ENCODE results near the gene ENG.

The ENG gene

GRCh38 chr9:127829205-127829906, 25.1 kb downstream of the ENG start:
- Histone ChIP-seq H3K9ac (ENCODE audit: low read depth in 1 of 2, low read length in 2 of 2) (no peak overlapping the region), H3K27me3 (ENCODE audit: control insufficient read depth in 2 of 2, insufficient read depth in 2 of 2, low read length in 2 of 2) (no peaks in the 10 kb centered on the region), H3K27ac (ENCODE audit: low read depth in 2 of 2, low read length in 2 of 2) (peak overlapping the region; percentile 21 to 39), H3K9me3 (ENCODE audit: control insufficient read depth in 2 of 2, low read length in 2 of 2) (no peaks in the 10 kb centered on the region), H3K4me3 (ENCODE audit: low read length in 2 of 2) (no peak overlapping the region), H3K36me3 (ENCODE audit: control insufficient read depth in 2 of 2, insufficient read depth in 2 of 2, low read length in 2 of 2) (peaks cover 4 to 6% of the 10 kb centered on the region in 2 donors), H3K4me1 (ENCODE audit: control insufficient read depth in 2 of 2, insufficient read depth in 2 of 2, low read length in 2 of 2) (peaks cover 4 to 18% of the 10 kb centered on the region in 2 donors)

DNA sequence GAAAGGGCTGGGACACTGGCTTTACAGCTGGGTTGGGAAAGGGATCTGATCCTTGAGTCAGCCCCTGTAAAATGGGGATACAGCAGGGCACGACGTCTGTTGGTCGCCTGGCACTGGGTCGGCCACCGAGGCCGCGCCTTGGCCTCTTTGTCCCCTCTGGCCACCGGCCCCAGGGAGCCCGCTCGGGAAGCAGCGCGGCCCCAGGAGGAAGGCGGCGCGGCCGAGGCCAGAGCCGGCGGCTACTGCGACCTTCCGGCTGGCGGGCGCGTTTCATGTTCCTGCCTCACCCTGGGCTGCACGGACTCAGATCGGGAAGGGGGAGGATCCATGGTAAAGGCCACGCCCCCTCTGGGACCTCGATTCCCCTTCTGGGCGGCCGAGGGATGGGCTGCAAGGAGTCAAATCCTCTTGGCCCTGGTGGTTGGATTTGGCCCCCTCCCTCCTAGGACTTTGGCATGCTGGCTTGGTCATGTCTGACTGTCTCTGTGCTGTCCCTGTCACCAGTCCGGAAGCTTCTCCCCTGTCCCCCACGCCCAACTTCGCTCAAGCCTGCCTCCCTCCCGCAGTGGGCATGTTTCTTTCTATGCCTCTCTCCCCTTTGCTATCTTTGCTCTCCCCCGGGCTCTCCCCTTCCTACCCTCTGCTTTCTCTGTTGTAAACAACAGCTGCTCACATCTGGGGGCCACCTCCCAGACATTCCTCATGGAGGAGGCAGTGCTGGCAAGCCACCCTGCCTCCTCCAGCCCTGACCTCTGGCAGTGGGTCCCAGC, 26.0 kb downstream of the ENG start:
- Histone ChIP-seq H3K9ac (ENCODE audit: low read depth in 1 of 2, low read length in 2 of 2) (peak overlapping the region in 1 of 2 donors; percentile 59), H3K36me3 (ENCODE audit: control insufficient read depth in 2 of 2, insufficient read depth in 2 of 2, low read length in 2 of 2) (peaks cover 4 to 11% of the 10 kb centered on the region in 2 donors)

DNA sequence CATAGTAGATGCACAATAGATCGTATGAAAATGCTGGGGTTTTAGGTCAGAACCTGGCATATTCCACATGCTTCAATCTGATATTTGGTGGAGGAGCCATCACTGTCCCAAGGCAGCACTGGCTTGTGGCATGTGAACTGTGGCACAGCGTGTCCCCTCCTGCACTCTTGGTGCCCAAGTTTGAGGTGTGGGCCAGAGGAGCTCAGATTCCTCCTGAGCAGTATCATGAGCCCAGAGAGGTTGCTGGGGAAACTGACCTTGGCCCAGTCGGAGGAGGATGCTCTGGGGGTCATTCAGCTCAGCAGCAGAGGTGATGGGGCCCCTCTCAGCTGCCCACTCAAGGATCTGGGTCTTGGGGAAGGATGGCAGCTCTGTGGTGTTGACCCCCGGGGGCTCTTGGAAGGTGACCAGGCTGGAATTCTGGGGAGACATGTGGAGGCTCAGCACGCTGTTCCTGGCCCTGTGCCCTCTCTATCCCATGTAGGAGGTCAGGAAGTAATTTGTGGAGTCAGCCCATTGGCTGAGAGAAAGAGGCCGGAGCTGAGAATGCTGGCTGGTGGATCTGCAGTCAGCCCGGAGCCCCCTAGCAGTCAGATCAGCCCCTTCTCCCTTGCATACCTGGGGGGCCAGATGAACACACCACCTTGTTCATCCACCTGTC, 28.1 kb downstream of the ENG start:
- peaks cover 4 to 18% of the 10 kb centered on the region in 2 donors for H3K4me1 ChIP-seq (ENCODE audit: control insufficient read depth in 2 of 2, insufficient read depth in 2 of 2, low read length in 2 of 2)
- H3K9me3 ChIP-seq (ENCODE audit: control insufficient read depth in 2 of 2, low read length in 2 of 2) = no peaks in the 10 kb centered on the region
- H3K27ac ChIP-seq (ENCODE audit: low read depth in 2 of 2, low read length in 2 of 2) = no peak overlapping the region
- no peak overlapping the region for H3K9ac ChIP-seq (ENCODE audit: low read depth in 1 of 2, low read length in 2 of 2)
- peaks cover 4 to 11% of the 10 kb centered on the region in 2 donors for H3K36me3 ChIP-seq (ENCODE audit: control insufficient read depth in 2 of 2, insufficient read depth in 2 of 2, low read length in 2 of 2)
- no peaks in the 10 kb centered on the region for H3K27me3 ChIP-seq (ENCODE audit: control insufficient read depth in 2 of 2, insufficient read depth in 2 of 2, low read length in 2 of 2)
- no peak overlapping the region for H3K4me3 ChIP-seq (ENCODE audit: low read length in 2 of 2)

More for the DNA sequence above, 26.0 kb downstream of the ENG start:
- Histone ChIP-seq H3K27me3 (ENCODE audit: control insufficient read depth in 2 of 2, insufficient read depth in 2 of 2, low read length in 2 of 2) (no peaks in the 10 kb centered on the region), H3K4me3 (ENCODE audit: low read length in 2 of 2) (peak overlapping the region; percentile 53 to 57), H3K9me3 (ENCODE audit: control insufficient read depth in 2 of 2, low read length in 2 of 2) (no peaks in the 10 kb centered on the region), H3K27ac (ENCODE audit: low read depth in 2 of 2, low read length in 2 of 2) (peak overlapping the region; percentile 53 to 82), H3K4me1 (ENCODE audit: control insufficient read depth in 2 of 2, insufficient read depth in 2 of 2, low read length in 2 of 2) (peaks cover 4 to 18% of the 10 kb centered on the region in 2 donors)

GRCh38 chr9:127825319-127826051, 29.0 kb downstream of the ENG start:
- H3K4me3 ChIP-seq (ENCODE audit: low read length in 2 of 2) = no peak overlapping the region
- H3K4me1 ChIP-seq (ENCODE audit: control insufficient read depth in 2 of 2, insufficient read depth in 2 of 2, low read length in 2 of 2) = peaks cover 4 to 18% of the 10 kb centered on the region in 2 donors
- H3K27me3 ChIP-seq (ENCODE audit: control insufficient read depth in 2 of 2, insufficient read depth in 2 of 2, low read length in 2 of 2) = no peaks in the 10 kb centered on the region
- H3K9ac ChIP-seq (ENCODE audit: low read depth in 1 of 2, low read length in 2 of 2) = no peak overlapping the region
- H3K9me3 ChIP-seq (ENCODE audit: control insufficient read depth in 2 of 2, low read length in 2 of 2) = no peaks in the 10 kb centered on the region
- peaks cover 4 to 11% of the 10 kb centered on the region in 2 donors for H3K36me3 ChIP-seq (ENCODE audit: control insufficient read depth in 2 of 2, insufficient read depth in 2 of 2, low read length in 2 of 2)
- no peak overlapping the region for H3K27ac ChIP-seq (ENCODE audit: low read depth in 2 of 2, low read length in 2 of 2)

DNA sequence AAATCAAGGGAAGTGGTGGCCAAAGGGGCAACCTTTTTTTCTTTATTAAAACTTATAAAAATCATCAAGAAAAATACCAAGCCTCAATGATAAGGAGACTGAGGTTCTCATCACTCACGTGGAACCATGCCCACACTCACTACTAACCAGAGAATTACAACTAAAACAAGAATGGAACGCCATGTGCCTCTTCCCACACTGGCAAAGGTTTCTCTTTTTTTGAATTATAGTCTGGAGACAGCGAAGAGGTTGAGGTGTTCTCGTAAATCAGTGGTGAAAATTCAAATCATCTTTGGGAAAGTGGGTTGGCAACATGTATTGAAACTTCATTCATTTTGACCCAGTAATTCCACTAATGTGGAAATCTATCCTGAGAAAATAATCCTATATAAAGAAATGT, 32.4 kb downstream of the ENG start:
- peaks cover 0 to 6% of the 10 kb centered on the region in 2 donors for H3K4me1 ChIP-seq (ENCODE audit: control insufficient read depth in 2 of 2, insufficient read depth in 2 of 2, low read length in 2 of 2)
- no peak overlapping the region for H3K4me3 ChIP-seq (ENCODE audit: low read length in 2 of 2)
- no peak overlapping the region for H3K9ac ChIP-seq (ENCODE audit: low read depth in 1 of 2, low read length in 2 of 2)
- H3K27ac ChIP-seq (ENCODE audit: low read depth in 2 of 2, low read length in 2 of 2) = no peak overlapping the region
- H3K27me3 ChIP-seq (ENCODE audit: control insufficient read depth in 2 of 2, insufficient read depth in 2 of 2, low read length in 2 of 2) = no peaks in the 10 kb centered on the region
- peaks cover 4 to 22% of the 10 kb centered on the region in 2 donors for H3K36me3 ChIP-seq (ENCODE audit: control insufficient read depth in 2 of 2, insufficient read depth in 2 of 2, low read length in 2 of 2)
- H3K9me3 ChIP-seq (ENCODE audit: control insufficient read depth in 2 of 2, low read length in 2 of 2) = no peaks in the 10 kb centered on the region

DNA sequence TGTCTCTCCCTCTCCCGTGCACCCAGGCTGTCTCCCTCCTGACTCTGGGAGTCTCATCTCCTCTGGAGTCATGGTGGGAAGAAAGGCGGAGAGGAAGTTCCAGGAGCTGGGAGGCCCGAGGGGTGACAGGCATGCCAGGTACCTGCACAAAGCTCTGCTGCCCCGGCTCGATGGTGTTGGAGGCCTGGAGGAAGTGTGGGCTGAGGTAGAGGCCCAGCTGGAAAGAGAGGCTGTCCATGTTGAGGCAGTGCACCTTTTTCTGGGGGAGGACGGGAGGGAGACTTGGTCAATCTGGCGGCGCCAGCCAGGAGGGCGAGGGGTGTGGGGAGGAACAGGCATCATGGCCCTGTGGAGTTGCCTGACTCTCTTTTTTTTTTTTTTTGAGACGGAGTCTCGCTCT, 35.9 kb downstream of the ENG start:
- Histone ChIP-seq H3K36me3 (ENCODE audit: control insufficient read depth in 2 of 2, insufficient read depth in 2 of 2, low read length in 2 of 2) (peaks cover 6 to 29% of the 10 kb centered on the region in 2 donors), H3K27ac (ENCODE audit: low read depth in 2 of 2, low read length in 2 of 2) (no peak overlapping the region), H3K27me3 (ENCODE audit: control insufficient read depth in 2 of 2, insufficient read depth in 2 of 2, low read length in 2 of 2) (no peaks in the 10 kb centered on the region), H3K9me3 (ENCODE audit: control insufficient read depth in 2 of 2, low read length in 2 of 2) (no peaks in the 10 kb centered on the region), H3K4me3 (ENCODE audit: low read length in 2 of 2) (no peak overlapping the region), H3K9ac (ENCODE audit: low read depth in 1 of 2, low read length in 2 of 2) (no peak overlapping the region), H3K4me1 (ENCODE audit: control insufficient read depth in 2 of 2, insufficient read depth in 2 of 2, low read length in 2 of 2) (no peaks in the 10 kb centered on the region)

DNA sequence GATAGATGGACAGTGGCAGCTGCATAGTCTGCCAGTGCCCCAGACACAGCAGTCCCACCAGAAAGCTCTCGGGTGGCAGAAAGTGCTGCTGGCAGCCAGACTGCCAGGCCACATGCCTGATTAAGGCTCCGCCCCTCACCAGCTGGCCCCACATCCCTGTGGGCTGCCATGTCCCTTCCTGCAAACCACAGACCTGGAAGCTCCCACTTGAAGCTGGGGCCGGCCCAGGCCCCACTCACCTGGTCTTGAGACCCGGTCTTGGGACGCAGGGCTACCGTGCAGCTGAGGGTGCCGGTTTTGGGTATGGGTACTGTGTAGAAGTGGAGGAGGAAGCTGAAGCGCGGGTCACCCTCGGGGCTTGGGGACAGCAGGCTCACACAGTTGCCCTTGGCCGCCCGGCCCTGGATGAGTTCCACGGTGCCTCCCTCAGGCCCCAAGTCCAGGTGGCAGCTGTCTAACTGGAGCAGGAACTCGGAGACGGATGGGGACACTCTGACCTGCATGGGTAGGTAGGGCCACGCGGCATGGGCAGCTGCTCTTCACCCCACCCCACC, 36.5 kb downstream of the ENG start:
- Histone ChIP-seq H3K9me3 (ENCODE audit: control insufficient read depth in 2 of 2, low read length in 2 of 2) (no peaks in the 10 kb centered on the region), H3K4me3 (ENCODE audit: low read length in 2 of 2) (no peak overlapping the region), H3K27me3 (ENCODE audit: control insufficient read depth in 2 of 2, insufficient read depth in 2 of 2, low read length in 2 of 2) (no peaks in the 10 kb centered on the region), H3K9ac (ENCODE audit: low read depth in 1 of 2, low read length in 2 of 2) (no peak overlapping the region), H3K27ac (ENCODE audit: low read depth in 2 of 2, low read length in 2 of 2) (no peak overlapping the region), H3K4me1 (ENCODE audit: control insufficient read depth in 2 of 2, insufficient read depth in 2 of 2, low read length in 2 of 2) (no peaks in the 10 kb centered on the region), H3K36me3 (ENCODE audit: control insufficient read depth in 2 of 2, insufficient read depth in 2 of 2, low read length in 2 of 2) (peaks cover 10 to 35% of the 10 kb centered on the region in 2 donors)

DNA sequence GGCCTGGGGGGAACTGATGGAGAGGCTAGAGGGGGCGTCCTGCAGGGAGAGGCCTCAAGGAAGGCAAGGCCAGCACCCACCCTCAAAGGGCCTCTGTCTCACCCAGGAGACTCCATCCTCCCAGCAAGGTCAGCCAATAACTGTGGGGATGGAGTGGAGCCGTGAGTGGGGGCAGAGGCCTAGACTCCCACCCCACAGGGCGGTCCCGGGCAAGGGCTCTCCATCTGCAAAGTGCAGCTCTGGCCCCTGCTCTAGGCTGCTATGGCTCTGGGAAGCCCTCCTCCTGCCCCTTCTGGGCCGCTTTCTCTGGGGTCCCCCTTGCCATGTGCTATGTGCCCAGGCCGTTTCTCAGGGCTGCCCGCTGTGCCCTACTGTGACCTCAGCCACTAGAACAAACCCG, 37.7 kb downstream of the ENG start:
- Histone ChIP-seq H3K27me3 (ENCODE audit: control insufficient read depth in 2 of 2, insufficient read depth in 2 of 2, low read length in 2 of 2) (no peaks in the 10 kb centered on the region), H3K4me3 (ENCODE audit: low read length in 2 of 2) (no peak overlapping the region), H3K4me1 (ENCODE audit: control insufficient read depth in 2 of 2, insufficient read depth in 2 of 2, low read length in 2 of 2) (no peaks in the 10 kb centered on the region), H3K27ac (ENCODE audit: low read depth in 2 of 2, low read length in 2 of 2) (no peak overlapping the region), H3K9ac (ENCODE audit: low read depth in 1 of 2, low read length in 2 of 2) (no peak overlapping the region), H3K36me3 (ENCODE audit: control insufficient read depth in 2 of 2, insufficient read depth in 2 of 2, low read length in 2 of 2) (peaks cover 13 to 41% of the 10 kb centered on the region in 2 donors), H3K9me3 (ENCODE audit: control insufficient read depth in 2 of 2, low read length in 2 of 2) (no peaks in the 10 kb centered on the region)

GRCh38 chr9:127816362-127816725, 38.1 kb downstream of the ENG start:
- H3K4me1 ChIP-seq (ENCODE audit: control insufficient read depth in 2 of 2, insufficient read depth in 2 of 2, low read length in 2 of 2) = no peaks in the 10 kb centered on the region
- peaks cover 13 to 42% of the 10 kb centered on the region in 2 donors for H3K36me3 ChIP-seq (ENCODE audit: control insufficient read depth in 2 of 2, insufficient read depth in 2 of 2, low read length in 2 of 2)
- H3K27ac ChIP-seq (ENCODE audit: low read depth in 2 of 2, low read length in 2 of 2) = no peak overlapping the region
- H3K9me3 ChIP-seq (ENCODE audit: control insufficient read depth in 2 of 2, low read length in 2 of 2) = no peaks in the 10 kb centered on the region
- no peaks in the 10 kb centered on the region for H3K27me3 ChIP-seq (ENCODE audit: control insufficient read depth in 2 of 2, insufficient read depth in 2 of 2, low read length in 2 of 2)
- no peak overlapping the region for H3K9ac ChIP-seq (ENCODE audit: low read depth in 1 of 2, low read length in 2 of 2)
- H3K4me3 ChIP-seq (ENCODE audit: low read length in 2 of 2) = no peak overlapping the region
